22Rv1 (cell line): Measurements from ENCODE around the gene ARG2.

ENCODE experiments used
- CTCF ChIP-seq: fragments of 450-650 bp; IDR thresholded peaks from 2 replicates; pipeline ENCODE4 v1.5.1; 2017; ENCODE audit warnings: mild to moderate bottlenecking
- ZFX ChIP-seq: fragments of 450-650 bp; IDR thresholded peaks from 2 replicates; pipeline ENCODE4 v1.6.1; 2017; ENCODE audit warnings: antibody characterized with exemption, borderline replicate concordance

DNA sequence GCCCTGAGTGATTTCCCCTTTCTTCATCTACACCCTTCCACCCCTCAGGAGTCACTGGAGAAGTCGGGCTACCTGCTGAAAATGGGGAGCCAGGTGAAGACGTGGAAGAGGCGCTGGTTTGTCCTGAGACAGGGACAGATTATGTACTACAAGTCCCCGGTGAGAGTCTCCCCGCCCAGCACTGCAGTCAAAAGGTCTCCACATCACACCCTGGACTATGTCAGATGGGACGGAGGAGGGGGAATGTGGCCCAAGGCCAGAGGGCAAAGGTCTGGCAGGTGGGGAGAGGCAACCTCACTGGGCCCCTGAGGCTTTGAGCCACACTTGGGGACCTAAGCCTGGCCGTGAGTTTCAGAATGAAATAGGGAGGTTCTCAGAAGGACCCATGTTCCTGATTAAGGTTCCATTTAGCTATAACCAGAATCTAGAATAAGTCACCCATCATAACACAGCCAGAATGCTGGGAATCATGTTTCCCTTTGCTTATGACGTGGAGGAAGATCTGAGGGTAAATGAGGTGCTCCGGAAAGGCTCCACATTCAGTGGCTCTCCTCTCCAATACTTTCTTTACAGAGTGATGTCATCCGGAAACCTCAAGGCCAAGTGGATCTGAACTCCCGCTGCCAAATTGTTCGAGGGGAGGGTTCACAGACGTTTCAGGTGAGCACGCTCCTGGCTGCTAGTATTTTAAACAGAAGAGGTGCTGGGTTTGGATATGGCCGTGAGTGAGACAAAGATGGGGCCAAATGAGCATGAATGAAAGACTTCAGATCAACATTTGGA is 46.3 kb upstream of the ARG2 start:
- no peak for TF ChIP-seq CTCF
- TF ChIP-seq ZFX, result no peak
